Natural killer cell (primary cell): Measurements from ENCODE around the gene LCN1. TPM values are rescaled to one million over a fixed set of nuclear protein-coding genes. Genes with fewer than 3 reads are reported as not detected.

Experiments used
- ATAC-seq, 3 donors: fragments of 150-1000 bp in 2 of 3; fragments of 200-7000 bp in 1 of 3; cut with Tn5 transposase; 1 replicate in 1 of 3; 2 replicates in 2 of 3; pipeline ENCODE4 v1.10.0; 2021; ENCODE audit warnings: mild to moderate bottlenecking in 2 of 3, moderate library complexity in 2 of 3
- DNase-seq, 2 donors: peaks; one replicate each; pipeline versions ENCODE4 v3.0.0 to v3.0.0-alpha.2; 2013 to 2021; ENCODE audit warnings: mixed read lengths in 1 of 2
- H3K27ac ChIP-seq: one replicate; pipeline ENCODE4 v1.5.1; 2013; ENCODE audit warnings: mild to moderate bottlenecking, low read length
- H3K27me3 ChIP-seq: one replicate; pipeline ENCODE4 v1.6.1; 2013; ENCODE audit warnings: low read length; ENCODE audit not compliant: control insufficient read depth, insufficient read depth
- H3K36me3 ChIP-seq: one replicate; pipeline ENCODE4 v1.6.1; 2013; ENCODE audit warnings: low read length; ENCODE audit not compliant: control insufficient read depth, insufficient read depth
- H3K4me1 ChIP-seq: one replicate; pipeline ENCODE4 v1.6.1; 2013; ENCODE audit warnings: low read length; ENCODE audit not compliant: control insufficient read depth, insufficient read depth
- H3K4me3 ChIP-seq: one replicate; pipeline ENCODE4 v1.5.1; 2013; ENCODE audit warnings: low read length
- H3K9me3 ChIP-seq: one replicate; pipeline ENCODE4 v1.6.1; 2013; ENCODE audit warnings: low read length; ENCODE audit not compliant: control insufficient read depth, insufficient read depth
- H3K27ac Mint-ChIP-seq, 2 donors: one replicate each; pipeline ENCODE4 v1.8.0; 2022; ENCODE audit warnings: mild to moderate bottlenecking in 2 of 2, mixed read lengths in 2 of 2, moderate library complexity in 1 of 2
- H3K27me3 Mint-ChIP-seq, 2 donors: one replicate each; pipeline ENCODE4 v1.8.0; 2022; ENCODE audit warnings: low read depth in 2 of 2, mixed read lengths in 2 of 2
- H3K36me3 Mint-ChIP-seq: one replicate; pipeline ENCODE4 v1.8.0; 2022; ENCODE audit warnings: mixed read lengths
- H3K4me1 Mint-ChIP-seq, 2 donors: one replicate each; pipeline ENCODE4 v1.8.0; 2022; ENCODE audit warnings: mixed read lengths in 2 of 2
- H3K4me3 Mint-ChIP-seq: one replicate; pipeline ENCODE4 v1.8.0; 2022; ENCODE audit warnings: mild to moderate bottlenecking, moderate library complexity, mixed read lengths
- H3K9me3 Mint-ChIP-seq, 2 donors: one replicate each; pipeline ENCODE4 v1.8.0; 2022; ENCODE audit warnings: mixed read lengths in 2 of 2
- CTCF ChIP-seq: fragments of 200-600 bp; IDR thresholded peaks from one replicate; pipeline ENCODE4 v1.8.0; 2022; ENCODE audit warnings: antibody characterized with exemption
- WGBS: methylation state at CpG from one replicate; pipeline ENCODE4 v1.1.7; 2013; ENCODE audit warnings: missing lambda C conversion rate; ENCODE audit not compliant: insufficient coverage; 5-methylcytosine and 5-hydroxymethylcytosine counted together
- intact Hi-C: fragments of 100-400 bp; cut with micrococcal nuclease; formaldehyde crosslinking; loops from one replicate; pipeline ENCODE4 v1.14.2; 2022
- total RNA-seq, 4 donors: library from RNA; stranded (reverse); fragments of 120-200 nt in 1 of 4; gene quantifications; one replicate each; pipeline versions ENCODE4 v1.2.3 to v1.2.4, GENCODE V29; 2013 to 2022

The LCN1 gene
- total RNA-seq, 3 donors from 2014 or later (not counting 1 experiment from before 2014, with no cell fraction given): not detected

- H3K9me3 Mint-ChIP-seq: no peaks in the 10 kb centered on the region
- no peaks in the 10 kb centered on the region for H3K27me3 Mint-ChIP-seq
- H3K27ac Mint-ChIP-seq: no peak overlapping the region
- no peak for TF ChIP-seq CTCF
- DNase-seq (no peak), ATAC-seq (no peak)
- WGBS: 100% methylated on average over 2 of the region's 4 CpGs
- intact Hi-C loops: no loop called here
- Histone ChIP-seq H3K27ac (no peak overlapping the region), H3K27me3 (no peaks in the 10 kb centered on the region), H3K9me3 (no peaks in the 10 kb centered on the region), H3K36me3 (no peaks in the 10 kb centered on the region), H3K4me1 (no peaks in the 10 kb centered on the region), H3K4me3 (no peak overlapping the region)
- H3K4me3 Mint-ChIP-seq: no peak overlapping the region
- H3K4me1 Mint-ChIP-seq: no peaks in the 10 kb centered on the region
- H3K36me3 Mint-ChIP-seq: no peaks in the 10 kb centered on the region
These were observed 29.5 kb upstream of the LCN1 start for GRCh38 chr9:135491764-135492163.

- H3K27ac Mint-ChIP-seq: no peak overlapping the region
- no peak for TF ChIP-seq CTCF
- H3K4me3 ChIP-seq: no peak overlapping the region
- intact Hi-C loops: no loop called here
- no peak for ATAC-seq
- no peaks in the 10 kb centered on the region for H3K9me3 Mint-ChIP-seq
- H3K27ac ChIP-seq: no peak overlapping the region
- H3K4me1 ChIP-seq: no peaks in the 10 kb centered on the region
- 93% methylated on average over 25 of the region's 27 CpGs for WGBS
- no peaks in the 10 kb centered on the region for H3K27me3 ChIP-seq
- no peaks in the 10 kb centered on the region for H3K4me1 Mint-ChIP-seq
- H3K36me3 ChIP-seq: no peaks in the 10 kb centered on the region
- H3K27me3 Mint-ChIP-seq: no peaks in the 10 kb centered on the region
- H3K4me3 Mint-ChIP-seq: no peak overlapping the region
- H3K9me3 ChIP-seq: no peaks in the 10 kb centered on the region
- DNase-seq: no peak
- no peaks in the 10 kb centered on the region for H3K36me3 Mint-ChIP-seq
These were observed 28.2 kb upstream of the LCN1 start for GRCh38 chr9:135492886-135493669.

- no peak for DNase-seq
- Mint-ChIP-seq H3K4me3 (no peak overlapping the region), H3K27ac (no peak overlapping the region), H3K36me3 (no peaks in the 10 kb centered on the region), H3K4me1 (peaks cover 6 to 8% of the 10 kb centered on the region in 2 donors), H3K9me3 (no peaks in the 10 kb centered on the region), H3K27me3 (no peaks in the 10 kb centered on the region)
- no peaks in the 10 kb centered on the region for H3K36me3 ChIP-seq
- ATAC-seq: no peak
- H3K4me1 ChIP-seq: peaks cover 9% of the 10 kb centered on the region
- H3K27me3 ChIP-seq: no peaks in the 10 kb centered on the region
- no peak overlapping the region for H3K4me3 ChIP-seq
- no peaks in the 10 kb centered on the region for H3K9me3 ChIP-seq
- WGBS: 88% methylated on average over 30 of the region's 30 CpGs
- no peak overlapping the region for H3K27ac ChIP-seq
- intact Hi-C loops: no loop called here
- no peak for TF ChIP-seq CTCF
These were observed 26.3 kb upstream of the LCN1 start for GRCh38 chr9:135494791-135495559.
